Measurements from ENCODE around the gene CBLIF.

Gene CBLIF

DNA sequence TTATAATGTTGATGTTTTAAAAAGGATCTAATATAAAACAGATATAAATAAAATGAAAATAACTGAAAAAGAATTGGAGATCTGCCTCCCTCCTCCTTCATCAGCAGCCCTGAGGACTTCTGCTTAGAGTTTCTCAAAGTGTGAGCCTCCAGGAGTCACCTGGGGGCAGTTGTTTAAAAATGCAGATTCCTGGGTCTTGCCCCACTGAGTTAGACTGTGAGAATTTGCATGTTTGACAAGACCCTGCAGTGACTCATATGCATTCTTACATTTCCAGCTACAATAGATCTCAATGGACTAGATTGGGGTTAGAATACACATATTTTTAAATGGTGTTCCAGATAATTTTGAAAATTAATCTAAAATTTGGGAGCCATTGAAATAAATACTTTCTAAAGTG lies 32.5 kb upstream of the CBLIF start:
- Histone ChIP-seq H3K9ac (ENCODE audit: low read length) (no peak overlapping the region), H3K9me2 (replicated peaks; ENCODE audit: insufficient read depth, low read length) (no peaks in the 10 kb centered on the region), H3K27me3 (ENCODE audit: low read length) (no peaks in the 10 kb centered on the region), H3F3A (ENCODE audit: insufficient read depth) (no peaks in the 10 kb centered on the region), H3K27ac (ENCODE audit: low read depth, low read length) (no peak overlapping the region), H3K9me3 (ENCODE audit: insufficient read depth, low read length) (no peaks in the 10 kb centered on the region), H3K4me3 (ENCODE audit: insufficient read depth, low read length, poor library complexity, severe bottlenecking) (no peak overlapping the region), H2AFZ (ENCODE audit: low read depth, low read length, severe bottlenecking) (no peak overlapping the region), H3K4me2 (ENCODE audit: low read depth, low read length, poor library complexity, severe bottlenecking) (no peak overlapping the region), H3K36me3 (ENCODE audit: low read length) (no peaks in the 10 kb centered on the region), H4K20me1 (ENCODE audit: low read depth, low read length) (no peaks in the 10 kb centered on the region), H3K79me2 (ENCODE audit: insufficient read depth, low read length) (no peaks in the 10 kb centered on the region)
- TF ChIP-seq EZH2phosphoT487 (conservative IDR thresholded peaks at IDR 0.05; ENCODE audit: low read length), result no peak
- TF ChIP-seq, protein P1, sequence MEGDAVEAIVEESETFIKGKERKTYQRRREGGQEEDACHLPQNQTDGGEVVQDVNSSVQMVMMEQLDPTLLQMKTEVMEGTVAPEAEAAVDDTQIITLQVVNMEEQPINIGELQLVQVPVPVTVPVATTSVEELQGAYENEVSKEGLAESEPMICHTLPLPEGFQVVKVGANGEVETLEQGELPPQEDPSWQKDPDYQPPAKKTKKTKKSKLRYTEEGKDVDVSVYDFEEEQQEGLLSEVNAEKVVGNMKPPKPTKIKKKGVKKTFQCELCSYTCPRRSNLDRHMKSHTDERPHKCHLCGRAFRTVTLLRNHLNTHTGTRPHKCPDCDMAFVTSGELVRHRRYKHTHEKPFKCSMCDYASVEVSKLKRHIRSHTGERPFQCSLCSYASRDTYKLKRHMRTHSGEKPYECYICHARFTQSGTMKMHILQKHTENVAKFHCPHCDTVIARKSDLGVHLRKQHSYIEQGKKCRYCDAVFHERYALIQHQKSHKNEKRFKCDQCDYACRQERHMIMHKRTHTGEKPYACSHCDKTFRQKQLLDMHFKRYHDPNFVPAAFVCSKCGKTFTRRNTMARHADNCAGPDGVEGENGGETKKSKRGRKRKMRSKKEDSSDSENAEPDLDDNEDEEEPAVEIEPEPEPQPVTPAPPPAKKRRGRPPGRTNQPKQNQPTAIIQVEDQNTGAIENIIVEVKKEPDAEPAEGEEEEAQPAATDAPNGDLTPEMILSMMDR (IDR thresholded peaks at IDR 0.05; ENCODE audit: insufficient read depth, low read length, poor library complexity, severe bottlenecking), result no peak

DNA sequence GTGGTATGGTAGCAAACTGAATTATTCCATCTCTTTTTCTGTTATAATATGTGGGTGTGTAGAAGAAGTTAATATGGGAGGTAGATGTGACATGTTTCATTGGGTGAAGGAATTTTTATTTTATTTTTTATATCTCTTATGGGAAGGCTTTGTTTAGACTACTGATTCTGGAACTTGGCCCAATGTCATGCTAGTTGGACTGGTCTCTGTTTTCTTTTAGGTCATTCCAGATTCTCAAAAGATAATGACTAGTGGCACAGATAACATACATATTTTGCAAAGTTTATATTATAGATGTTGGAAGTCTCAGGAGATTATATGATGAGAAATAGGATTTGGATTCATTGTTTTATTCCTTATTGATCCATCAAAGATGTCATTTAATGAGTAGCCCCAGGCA lies 32.0 kb upstream of the CBLIF start:
- no peaks in the 10 kb centered on the region for H3F3A ChIP-seq (ENCODE audit: insufficient read depth)
- no peak overlapping the region for H3K4me2 ChIP-seq (ENCODE audit: low read depth, low read length, poor library complexity, severe bottlenecking)
- H3K9me3 ChIP-seq (ENCODE audit: insufficient read depth, low read length), result no peaks in the 10 kb centered on the region
- no peaks in the 10 kb centered on the region for H3K9me2 ChIP-seq (replicated peaks; ENCODE audit: insufficient read depth, low read length)
- H3K36me3 ChIP-seq (ENCODE audit: low read length), result no peaks in the 10 kb centered on the region
- H3K9ac ChIP-seq (ENCODE audit: low read length), result no peak overlapping the region
- H4K20me1 ChIP-seq (ENCODE audit: low read depth, low read length), result no peaks in the 10 kb centered on the region
- H3K27ac ChIP-seq (ENCODE audit: low read depth, low read length), result no peak overlapping the region
- H2AFZ ChIP-seq (ENCODE audit: low read depth, low read length, severe bottlenecking), result no peak overlapping the region
- no peaks in the 10 kb centered on the region for H3K79me2 ChIP-seq (ENCODE audit: insufficient read depth, low read length)
- TF ChIP-seq EZH2phosphoT487 (conservative IDR thresholded peaks at IDR 0.05; ENCODE audit: low read length), result no peak
- TF ChIP-seq, protein P1 (IDR thresholded peaks at IDR 0.05; ENCODE audit: insufficient read depth, low read length, poor library complexity, severe bottlenecking), result no peak
- no peak overlapping the region for H3K4me3 ChIP-seq (ENCODE audit: insufficient read depth, low read length, poor library complexity, severe bottlenecking)
- no peaks in the 10 kb centered on the region for H3K27me3 ChIP-seq (ENCODE audit: low read length)

DNA sequence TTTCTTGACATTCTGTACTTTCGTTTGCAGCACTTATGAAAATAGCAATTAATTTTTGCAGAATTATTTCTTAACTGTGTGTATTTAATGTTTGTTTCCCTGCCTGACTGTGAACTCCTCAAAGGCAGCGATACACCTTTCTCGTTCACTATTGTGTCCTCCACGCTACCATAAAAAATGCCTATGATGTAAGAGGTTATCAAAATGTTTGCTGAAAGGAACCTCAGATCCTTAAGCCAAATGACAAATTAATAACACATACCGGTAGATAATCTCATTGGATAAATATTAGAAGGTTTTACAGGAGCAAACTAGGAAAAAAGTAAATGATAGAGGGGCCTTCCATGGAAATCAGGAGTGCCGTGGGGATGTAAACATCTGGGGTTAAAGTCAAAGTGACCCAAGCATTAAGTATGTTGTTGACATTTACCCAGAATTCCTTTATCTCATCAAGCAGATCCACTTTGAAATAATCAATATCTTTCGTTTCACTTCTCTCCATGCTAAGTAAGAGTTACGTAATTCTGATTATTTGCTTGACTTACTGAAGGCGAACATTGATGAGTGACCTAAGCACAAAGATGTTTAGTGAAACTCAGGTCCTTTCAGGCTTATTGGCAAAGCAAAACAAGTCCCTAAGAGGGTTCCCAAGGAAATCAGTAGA lies 30.7 kb upstream of the CBLIF start:
- H2AFZ ChIP-seq (ENCODE audit: low read depth, low read length, severe bottlenecking), result no peak overlapping the region
- no peaks in the 10 kb centered on the region for H3K79me2 ChIP-seq (ENCODE audit: insufficient read depth, low read length)
- no peak overlapping the region for H3K4me3 ChIP-seq (ENCODE audit: insufficient read depth, low read length, poor library complexity, severe bottlenecking)
- TF ChIP-seq EZH2phosphoT487 (conservative IDR thresholded peaks at IDR 0.05; ENCODE audit: low read length), result no peak
- TF ChIP-seq, protein P1 (IDR thresholded peaks at IDR 0.05; ENCODE audit: insufficient read depth, low read length, poor library complexity, severe bottlenecking), result no peak
- no peaks in the 10 kb centered on the region for H4K20me1 ChIP-seq (ENCODE audit: low read depth, low read length)
- H3K4me2 ChIP-seq (ENCODE audit: low read depth, low read length, poor library complexity, severe bottlenecking), result no peak overlapping the region
- H3K36me3 ChIP-seq (ENCODE audit: low read length), result no peaks in the 10 kb centered on the region
- no peaks in the 10 kb centered on the region for H3K9me2 ChIP-seq (replicated peaks; ENCODE audit: insufficient read depth, low read length)
- no peaks in the 10 kb centered on the region for H3K9me3 ChIP-seq (ENCODE audit: insufficient read depth, low read length)
- no peak overlapping the region for H3K9ac ChIP-seq (ENCODE audit: low read length)
- no peaks in the 10 kb centered on the region for H3K27me3 ChIP-seq (ENCODE audit: low read length)
- no peaks in the 10 kb centered on the region for H3F3A ChIP-seq (ENCODE audit: insufficient read depth)
- no peak overlapping the region for H3K27ac ChIP-seq (ENCODE audit: low read depth, low read length)
